OCI-LY3 (cell line): ENCODE data around the gene CFB.
A peak's percentile ranks its signal among the peaks of the same experiment; 100 is the strongest.

Source experiments
- H2AFZ ChIP-seq: fragments of 200-600, 300-600 bp; shearing (Covaris generic); 2 replicates; pipeline ENCODE4 v1.6.0; 2014; ENCODE audit warnings: antibody characterized with exemption, low read depth, low read length
- H3K27ac ChIP-seq: fragments of 200-600, 300-600 bp; sonication (generic); 2 replicates; pipeline ENCODE4 v1.5.1; 2014; ENCODE audit warnings: mild to moderate bottlenecking, low read length, moderate library complexity, mixed read lengths
- H3K27me3 ChIP-seq: fragments of 200-600, 300-600 bp; sonication (generic); 2 replicates; pipeline ENCODE4 v1.6.1; 2014; ENCODE audit warnings: low read depth, low read length, mixed read lengths
- H3K36me3 ChIP-seq: fragments of 200-600, 300-600 bp; sonication (generic); replicated peaks from 2 replicates; pipeline ENCODE3; 2014; ENCODE audit warnings: low read depth, low read length, mixed read lengths
- H3K4me1 ChIP-seq: fragments of 300-600, 200-600 bp; sonication (generic); 2 replicates; pipeline ENCODE4 v1.6.1; 2014; ENCODE audit warnings: low read length, mixed read lengths
- H3K4me2 ChIP-seq: fragments of 200-600, 300-600 bp; sonication (generic); 2 replicates; pipeline ENCODE4 v1.6.1; 2014; ENCODE audit warnings: low read length, mixed read lengths
- H3K4me3 ChIP-seq: fragments of 300-600, 200-600 bp; sonication (generic); 2 replicates; pipeline ENCODE4 v1.5.1; 2014; ENCODE audit warnings: antibody characterized with exemption, mild to moderate bottlenecking, low read length, moderate library complexity
- H3K79me2 ChIP-seq: fragments of 300-600, 200-600 bp; shearing (Covaris generic); 2 replicates; pipeline ENCODE4 v1.6.1; 2014; ENCODE audit warnings: mild to moderate bottlenecking, low read length, mixed read lengths
- H3K9ac ChIP-seq: fragments of 300-600, 200-600 bp; shearing (Covaris generic); 2 replicates; pipeline ENCODE4 v1.6.0; 2014; ENCODE audit warnings: mild to moderate bottlenecking, low read length, moderate library complexity
- H3K9me3 ChIP-seq: fragments of 200-600, 300-600 bp; shearing (Covaris generic); 2 replicates; pipeline ENCODE4 v1.6.1; 2014; ENCODE audit warnings: low read length, mixed read lengths; ENCODE audit not compliant: insufficient read depth
- H4K20me1 ChIP-seq: fragments of 200-600, 300-600 bp; sonication (generic); 2 replicates; pipeline ENCODE4 v1.6.1; 2016; ENCODE audit warnings: low read length, mixed read lengths; ENCODE audit not compliant: insufficient read depth
- EZH2phosphoT487 ChIP-seq: fragments of 200-600 bp; shearing (Covaris generic); IDR thresholded peaks from 2 replicates; pipeline ENCODE4 v1.6.1; 2018; ENCODE audit warnings: antibody characterized with exemption, mixed run types, low read depth
- TF ChIP-seq, protein P1 (sequence below): fragments of 200-600, 300-600 bp; sonication (generic); IDR thresholded peaks from 2 replicates; pipeline ENCODE4 v1.5.1; 2014; ENCODE audit warnings: antibody characterized with exemption, low read length, low read depth

CFB gene

DNA sequence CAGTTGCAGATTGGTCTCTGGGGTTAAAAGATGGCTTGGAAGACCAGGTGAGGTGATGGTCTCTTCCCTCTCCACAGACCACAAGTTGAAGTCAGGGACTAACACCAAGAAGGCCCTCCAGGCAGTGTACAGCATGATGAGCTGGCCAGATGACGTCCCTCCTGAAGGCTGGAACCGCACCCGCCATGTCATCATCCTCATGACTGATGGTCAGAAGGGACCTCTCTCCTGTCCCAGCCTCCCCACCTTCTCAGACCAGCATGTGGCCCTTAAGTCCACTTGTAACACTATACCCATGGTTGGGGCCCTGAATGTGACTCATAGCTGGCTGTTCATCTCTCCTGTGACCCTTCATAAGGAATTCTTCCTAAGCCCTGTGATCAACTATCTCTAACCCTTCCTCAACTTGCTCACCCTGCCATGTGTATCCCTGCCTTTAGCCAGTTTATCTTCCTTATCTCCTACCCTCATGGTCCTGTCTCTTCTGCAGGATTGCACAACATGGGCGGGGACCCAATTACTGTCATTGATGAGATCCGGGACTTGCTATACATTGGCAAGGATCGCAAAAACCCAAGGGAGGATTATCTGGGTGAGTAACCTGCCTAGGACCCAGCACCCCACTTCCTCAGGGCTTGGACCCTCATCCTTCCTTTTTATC is 3.0 kb downstream of the CFB start:
- Histone ChIP-seq H3K9me3 (no peaks in the 10 kb centered on the region), H3K4me2 (no peak overlapping the region), H3K27ac (no peak overlapping the region), H3K4me1 (peaks cover 5% of the 10 kb centered on the region), H3K4me3 (no peak overlapping the region), H3K9ac (no peak overlapping the region), H3K27me3 (no peaks in the 10 kb centered on the region), H3K79me2 (no peaks in the 10 kb centered on the region), H4K20me1 (no peaks in the 10 kb centered on the region), H2AFZ (no peak overlapping the region), H3K36me3 (no peaks in the 10 kb centered on the region)
- TF ChIP-seq, protein P1, sequence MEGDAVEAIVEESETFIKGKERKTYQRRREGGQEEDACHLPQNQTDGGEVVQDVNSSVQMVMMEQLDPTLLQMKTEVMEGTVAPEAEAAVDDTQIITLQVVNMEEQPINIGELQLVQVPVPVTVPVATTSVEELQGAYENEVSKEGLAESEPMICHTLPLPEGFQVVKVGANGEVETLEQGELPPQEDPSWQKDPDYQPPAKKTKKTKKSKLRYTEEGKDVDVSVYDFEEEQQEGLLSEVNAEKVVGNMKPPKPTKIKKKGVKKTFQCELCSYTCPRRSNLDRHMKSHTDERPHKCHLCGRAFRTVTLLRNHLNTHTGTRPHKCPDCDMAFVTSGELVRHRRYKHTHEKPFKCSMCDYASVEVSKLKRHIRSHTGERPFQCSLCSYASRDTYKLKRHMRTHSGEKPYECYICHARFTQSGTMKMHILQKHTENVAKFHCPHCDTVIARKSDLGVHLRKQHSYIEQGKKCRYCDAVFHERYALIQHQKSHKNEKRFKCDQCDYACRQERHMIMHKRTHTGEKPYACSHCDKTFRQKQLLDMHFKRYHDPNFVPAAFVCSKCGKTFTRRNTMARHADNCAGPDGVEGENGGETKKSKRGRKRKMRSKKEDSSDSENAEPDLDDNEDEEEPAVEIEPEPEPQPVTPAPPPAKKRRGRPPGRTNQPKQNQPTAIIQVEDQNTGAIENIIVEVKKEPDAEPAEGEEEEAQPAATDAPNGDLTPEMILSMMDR: no peak
- no peak for TF ChIP-seq EZH2phosphoT487

DNA sequence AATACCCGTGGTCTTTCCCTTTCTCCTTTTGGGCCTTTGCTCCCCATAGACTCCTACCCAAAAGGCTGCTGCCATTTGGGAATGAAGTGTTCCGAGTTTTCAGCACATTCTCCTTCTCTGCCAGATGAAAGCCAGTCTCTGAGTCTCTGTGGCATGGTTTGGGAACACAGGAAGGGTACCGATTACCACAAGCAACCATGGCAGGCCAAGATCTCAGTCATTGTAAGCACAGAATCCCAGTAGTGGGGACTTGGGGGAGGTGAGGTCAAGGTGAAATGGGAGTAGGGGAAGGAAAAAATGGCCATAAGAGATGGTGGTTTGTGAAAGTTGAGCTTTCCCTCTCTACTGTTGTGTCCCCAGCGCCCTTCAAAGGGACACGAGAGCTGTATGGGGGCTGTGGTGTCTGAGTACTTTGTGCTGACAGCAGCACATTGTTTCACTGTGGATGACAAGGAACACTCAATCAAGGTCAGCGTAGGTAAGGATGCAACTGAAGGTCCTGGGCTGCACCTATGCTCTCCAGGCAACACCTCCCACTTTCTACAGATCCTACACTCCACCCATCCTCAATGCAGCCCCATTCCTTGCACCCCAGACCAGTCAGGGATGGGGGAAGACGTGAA is 4.1 kb downstream of the CFB start:
- H3K27me3 ChIP-seq: no peaks in the 10 kb centered on the region
- no peak overlapping the region for H3K9ac ChIP-seq
- peaks cover 5% of the 10 kb centered on the region for H3K4me1 ChIP-seq
- H3K4me3 ChIP-seq: no peak overlapping the region
- no peaks in the 10 kb centered on the region for H3K9me3 ChIP-seq
- no peaks in the 10 kb centered on the region for H4K20me1 ChIP-seq
- no peaks in the 10 kb centered on the region for H3K79me2 ChIP-seq
- no peak overlapping the region for H2AFZ ChIP-seq
- no peak overlapping the region for H3K4me2 ChIP-seq
- TF ChIP-seq, protein P1: no peak
- no peak for TF ChIP-seq EZH2phosphoT487
- no peaks in the 10 kb centered on the region for H3K36me3 ChIP-seq
- H3K27ac ChIP-seq: no peak overlapping the region

DNA sequence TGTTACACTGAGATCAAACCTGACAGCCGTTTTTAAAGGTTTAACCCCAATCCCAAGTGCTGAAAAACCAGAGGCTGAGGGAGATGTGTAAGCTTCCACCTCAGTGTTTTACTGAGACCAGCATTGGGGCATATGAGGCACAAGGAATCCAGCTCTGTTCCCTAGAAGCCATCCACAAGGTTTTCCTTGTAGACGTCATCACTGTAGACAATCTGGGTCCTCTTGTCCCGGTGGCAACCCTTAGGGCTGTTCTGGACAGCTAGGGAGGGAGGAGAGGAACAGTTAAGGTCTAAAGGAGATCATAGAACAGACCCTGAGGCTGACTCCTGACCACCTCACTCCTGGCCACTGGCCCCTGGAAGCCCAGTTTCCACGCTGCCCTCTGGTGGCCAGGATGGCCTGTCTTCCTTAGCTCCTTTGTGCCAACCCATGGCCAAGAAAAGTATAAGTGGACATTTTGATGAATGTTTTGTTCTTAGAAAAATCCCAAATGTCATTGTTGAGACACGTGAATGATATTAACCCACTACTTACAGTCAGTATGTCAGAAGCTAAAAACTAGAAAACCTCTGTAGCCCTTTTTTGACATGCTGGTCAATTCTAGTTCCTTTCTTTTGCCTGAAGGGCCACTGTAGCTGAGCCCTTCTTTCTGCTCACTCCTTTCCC is 6.4 kb downstream of the CFB start:
- Histone ChIP-seq H4K20me1 (no peaks in the 10 kb centered on the region), H2AFZ (no peak overlapping the region), H3K9me3 (no peaks in the 10 kb centered on the region), H3K27ac (no peak overlapping the region), H3K36me3 (peaks cover 4% of the 10 kb centered on the region), H3K4me1 (no peaks in the 10 kb centered on the region), H3K79me2 (no peaks in the 10 kb centered on the region), H3K27me3 (no peaks in the 10 kb centered on the region), H3K4me3 (no peak overlapping the region), H3K4me2 (no peak overlapping the region), H3K9ac (no peak overlapping the region)
- TF ChIP-seq, protein P1: peak; percentile 46
- TF ChIP-seq EZH2phosphoT487: no peak

DNA sequence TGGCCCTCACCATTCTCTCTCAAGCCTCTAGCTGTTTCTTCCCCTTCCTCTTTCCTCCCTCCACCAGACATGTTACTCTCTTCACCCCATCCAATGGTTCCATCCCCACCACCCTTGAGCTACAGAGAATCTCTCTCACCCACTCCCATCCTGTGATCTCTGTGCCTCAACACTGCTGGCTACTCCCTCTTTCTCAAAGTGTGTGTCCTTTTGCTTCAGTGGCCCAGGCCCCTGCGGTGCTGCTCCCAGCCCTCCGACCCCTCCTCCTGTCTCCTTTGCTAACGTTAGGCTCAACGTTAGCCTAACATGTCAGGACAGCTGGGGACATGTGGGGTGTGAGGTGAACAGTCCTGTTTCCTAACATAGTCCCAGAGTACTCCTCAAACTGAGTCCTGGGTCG is 7.0 kb downstream of the CFB start:
- Histone ChIP-seq H3K9ac (no peak overlapping the region), H3K36me3 (peaks cover 4% of the 10 kb centered on the region), H3K9me3 (no peaks in the 10 kb centered on the region), H2AFZ (no peak overlapping the region), H3K79me2 (peaks cover 2% of the 10 kb centered on the region), H3K27me3 (no peaks in the 10 kb centered on the region), H3K27ac (no peak overlapping the region), H3K4me3 (no peak overlapping the region), H4K20me1 (no peaks in the 10 kb centered on the region), H3K4me2 (no peak overlapping the region), H3K4me1 (peaks cover 4% of the 10 kb centered on the region)
- TF ChIP-seq EZH2phosphoT487: no peak
- TF ChIP-seq, protein P1: no peak
